GM12864 (cell line): ENCODE results near the gene UVRAG.

Experiments used
- DNase-seq: peaks from one replicate; pipeline ENCODE4 v3.0.0-alpha.2; 2011; ENCODE audit warnings: low read depth
- H3K4me3 ChIP-seq: 2 replicates; pipeline ENCODE4 v1.5.1; 2011; ENCODE audit warnings: mild to moderate bottlenecking, low read depth, low read length, control low read depth
- TF ChIP-seq, protein P1 (sequence below): IDR thresholded peaks from 2 replicates; pipeline ENCODE4 v1.5.1; 2011; ENCODE audit warnings: low read depth, mild to moderate bottlenecking, moderate library complexity, low read length, control low read depth, inconsistent platforms; ENCODE audit errors: missing control alignments

UVRAG gene

DNA sequence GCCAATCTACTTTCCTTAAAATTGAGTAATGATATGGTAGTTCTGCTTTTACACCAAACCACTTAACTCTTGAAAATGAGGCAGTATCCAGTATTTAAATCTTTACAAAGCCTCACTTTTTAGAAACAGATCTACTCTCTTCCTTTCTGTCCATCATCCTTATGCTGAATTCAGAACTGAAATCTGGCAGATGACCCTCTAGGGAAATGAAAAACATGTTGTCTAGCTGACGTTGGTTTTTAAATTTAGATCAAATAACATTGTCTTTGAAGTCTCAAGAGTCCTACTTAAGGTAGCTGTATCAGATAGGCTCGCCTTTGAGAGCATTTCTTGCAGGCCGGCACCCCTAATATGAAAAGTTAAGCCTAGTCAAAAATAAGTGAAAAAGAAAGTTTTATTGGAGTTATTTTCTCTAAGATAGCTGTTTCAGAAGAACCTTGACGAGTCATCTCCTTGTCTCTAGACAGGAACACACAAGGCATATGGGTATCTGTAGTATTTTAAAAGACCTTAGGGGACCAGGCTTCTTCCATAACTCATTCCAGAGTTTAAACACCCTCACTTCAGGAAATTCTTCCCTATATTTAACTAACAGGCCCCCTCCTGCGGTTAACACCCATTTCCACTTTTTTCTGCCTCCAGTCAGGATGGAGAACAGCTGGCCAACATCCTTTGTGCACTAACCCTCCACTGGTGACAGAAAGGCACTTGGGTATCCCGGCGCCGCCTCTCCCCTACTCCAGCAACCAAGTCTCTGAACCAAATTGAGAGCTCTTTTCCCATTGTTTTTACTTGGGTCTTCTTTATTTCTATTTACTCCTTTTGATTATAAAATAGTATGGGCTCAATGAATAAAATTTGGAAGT lies 310.1 kb downstream of the UVRAG start:
- no peak for DNase-seq
- no peak overlapping the region for H3K4me3 ChIP-seq
- TF ChIP-seq, protein P1, sequence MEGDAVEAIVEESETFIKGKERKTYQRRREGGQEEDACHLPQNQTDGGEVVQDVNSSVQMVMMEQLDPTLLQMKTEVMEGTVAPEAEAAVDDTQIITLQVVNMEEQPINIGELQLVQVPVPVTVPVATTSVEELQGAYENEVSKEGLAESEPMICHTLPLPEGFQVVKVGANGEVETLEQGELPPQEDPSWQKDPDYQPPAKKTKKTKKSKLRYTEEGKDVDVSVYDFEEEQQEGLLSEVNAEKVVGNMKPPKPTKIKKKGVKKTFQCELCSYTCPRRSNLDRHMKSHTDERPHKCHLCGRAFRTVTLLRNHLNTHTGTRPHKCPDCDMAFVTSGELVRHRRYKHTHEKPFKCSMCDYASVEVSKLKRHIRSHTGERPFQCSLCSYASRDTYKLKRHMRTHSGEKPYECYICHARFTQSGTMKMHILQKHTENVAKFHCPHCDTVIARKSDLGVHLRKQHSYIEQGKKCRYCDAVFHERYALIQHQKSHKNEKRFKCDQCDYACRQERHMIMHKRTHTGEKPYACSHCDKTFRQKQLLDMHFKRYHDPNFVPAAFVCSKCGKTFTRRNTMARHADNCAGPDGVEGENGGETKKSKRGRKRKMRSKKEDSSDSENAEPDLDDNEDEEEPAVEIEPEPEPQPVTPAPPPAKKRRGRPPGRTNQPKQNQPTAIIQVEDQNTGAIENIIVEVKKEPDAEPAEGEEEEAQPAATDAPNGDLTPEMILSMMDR: no peak

DNA sequence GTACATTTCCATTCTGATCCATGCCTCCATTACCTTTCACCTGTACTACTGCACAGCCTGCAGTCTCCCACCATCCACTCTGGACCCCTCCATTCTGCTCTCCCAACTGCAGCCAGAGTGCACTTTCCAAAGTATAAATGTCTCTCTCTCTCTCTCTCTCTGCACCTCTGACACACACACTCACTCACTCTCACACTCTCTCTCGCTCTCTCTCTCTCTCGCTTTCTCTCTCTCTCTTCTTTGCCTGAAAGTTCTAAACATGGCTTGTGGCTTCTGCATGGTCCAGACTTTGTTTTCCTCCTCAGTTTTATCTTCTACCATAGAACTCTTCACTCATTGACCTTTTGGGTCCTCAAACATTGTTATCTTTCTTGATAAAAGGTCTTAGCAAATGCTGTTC lies 314.7 kb downstream of the UVRAG start:
- H3K4me3 ChIP-seq: no peak overlapping the region

DNA sequence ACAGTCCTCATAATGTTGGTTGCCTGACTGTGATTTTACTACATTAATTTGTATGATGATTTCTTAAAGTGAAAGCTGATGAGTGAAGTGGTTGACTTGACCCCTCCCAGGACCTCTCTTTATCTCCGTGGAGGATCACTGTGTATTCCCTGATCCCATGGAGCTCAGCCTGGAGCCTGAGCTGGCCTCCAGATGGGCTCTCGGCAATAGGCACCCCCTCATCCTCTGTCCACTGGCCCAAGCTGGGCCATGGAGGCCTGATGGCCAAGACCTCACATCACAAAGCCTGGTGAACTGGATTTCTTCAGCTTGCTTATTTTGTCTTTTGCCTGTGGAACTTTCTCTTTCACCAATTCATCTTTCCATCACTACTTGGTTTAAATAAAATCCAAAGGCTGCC lies 316.1 kb downstream of the UVRAG start:
- TF ChIP-seq, protein P1: no peak
- no peak for DNase-seq
- H3K4me3 ChIP-seq: no peak overlapping the region

More for the DNA sequence above, 314.7 kb downstream of the UVRAG start:
- DNase-seq: no peak
- TF ChIP-seq, protein P1: no peak

DNA sequence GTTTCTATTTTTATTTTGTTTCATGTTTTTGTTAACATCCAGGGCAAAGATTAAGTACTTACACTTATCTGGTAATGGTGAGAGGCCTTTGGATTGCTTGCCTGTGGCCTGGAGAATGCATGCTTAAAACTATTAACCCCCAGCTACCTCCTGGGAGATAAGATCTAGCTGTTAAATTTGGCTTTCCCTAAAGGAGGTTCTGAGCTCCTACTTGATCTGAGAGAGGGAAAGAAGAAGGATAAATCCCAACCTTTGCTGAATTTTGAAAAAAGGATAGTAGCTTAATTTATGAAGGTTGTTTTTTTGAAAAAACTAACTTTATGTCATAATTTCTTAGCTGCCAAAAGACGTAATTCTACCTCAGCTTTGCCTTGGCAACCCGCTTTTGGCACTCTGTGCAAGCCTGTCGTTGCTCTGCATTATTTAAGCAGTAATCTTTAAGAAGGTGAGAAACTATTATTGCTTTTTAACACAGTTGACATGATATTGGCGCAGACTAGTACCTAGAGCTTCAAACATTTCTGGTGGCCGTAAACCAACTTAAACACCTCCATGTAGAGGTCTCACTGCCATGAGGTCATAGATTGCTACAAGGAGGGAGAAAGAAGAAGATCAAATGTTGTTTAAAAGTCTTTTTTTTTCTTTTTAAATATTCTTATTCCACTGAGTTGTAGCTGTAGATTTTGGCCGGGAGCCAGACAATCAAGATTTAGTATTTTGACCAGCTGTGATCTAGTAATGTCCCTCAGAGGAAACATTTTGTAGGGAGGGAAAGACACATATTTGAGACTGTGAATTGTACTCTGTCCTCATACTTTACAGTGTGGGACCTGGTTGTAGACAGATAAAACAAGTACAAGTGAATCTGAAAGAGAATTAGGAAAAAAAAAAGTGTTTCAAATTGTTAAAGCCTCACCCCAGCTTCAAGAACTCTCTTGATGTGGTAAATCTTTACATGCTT lies 316.9 kb downstream of the UVRAG start:
- TF ChIP-seq, protein P1: no peak
- H3K4me3 ChIP-seq: no peak overlapping the region
- no peak for DNase-seq

DNA sequence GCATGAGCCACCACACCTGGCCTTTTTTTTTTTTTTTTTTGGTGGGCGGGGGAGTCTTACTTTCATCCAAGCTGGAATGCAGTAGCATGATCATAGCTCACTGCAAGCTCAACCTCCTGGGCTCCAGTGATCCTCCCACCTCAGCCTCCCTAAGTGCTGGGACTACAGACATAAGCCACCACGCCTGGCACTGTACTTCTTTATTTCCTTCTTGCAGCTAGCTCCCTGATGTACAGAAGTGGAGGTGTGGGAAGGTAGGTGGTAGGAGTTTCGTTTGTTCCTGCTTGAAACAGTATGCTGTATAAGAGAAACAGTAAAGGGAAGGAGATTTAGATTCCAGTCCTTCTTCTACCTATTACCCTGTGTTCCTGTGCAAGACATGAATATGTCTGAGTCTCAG lies 319.2 kb downstream of the UVRAG start:
- DNase-seq: no peak
- TF ChIP-seq, protein P1: no peak
- no peak overlapping the region for H3K4me3 ChIP-seq

DNA sequence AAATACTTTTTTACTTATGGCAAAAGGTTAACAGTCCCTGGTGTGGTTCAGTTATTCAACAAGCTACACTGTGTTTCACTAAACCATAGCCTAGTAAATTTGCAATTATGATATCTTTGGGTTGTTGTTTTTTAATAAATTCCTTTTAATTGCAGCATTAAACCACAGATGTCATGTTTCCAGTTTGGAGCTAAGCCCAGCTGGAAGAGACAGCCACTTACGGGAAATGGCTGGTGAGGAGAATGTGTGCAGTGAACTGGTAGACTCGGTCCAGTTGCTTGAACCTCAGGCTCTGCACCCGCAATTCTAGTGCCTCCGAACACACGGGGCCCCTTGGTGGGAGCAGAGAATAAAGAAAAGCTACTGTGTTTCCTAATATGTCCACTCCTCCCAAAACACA lies 320.5 kb downstream of the UVRAG start:
- TF ChIP-seq, protein P1: no peak
- no peak overlapping the region for H3K4me3 ChIP-seq
- no peak for DNase-seq
